CD4-positive, alpha-beta T cell (primary cell): Measurements from ENCODE around the gene KDM4B. TPM values are rescaled to one million over a fixed set of nuclear protein-coding genes. Genes with fewer than 3 reads are reported as not detected.

Experiments used
- ATAC-seq: fragments of 200-7000 bp; cut with Tn5 transposase; one replicate; pipeline ENCODE4 v1.10.0; 2022; ENCODE audit warnings: mild to moderate bottlenecking; ENCODE audit not compliant: poor library complexity
- CTCF ChIA-PET: fragments of 350-600 bp; sonication (Branson Sonifier 250); formaldehyde crosslinking; loops from one replicate; lab custom pipeline; 2021; ENCODE audit warnings: antibody characterized with exemption, inconsistent platforms; lab: Charles Lee
- POLR2A ChIA-PET: fragments of 350-600 bp; sonication (Branson Sonifier 250); formaldehyde crosslinking; loops from one replicate; lab custom pipeline; 2021; ENCODE audit warnings: antibody characterized with exemption, inconsistent platforms; lab: Charles Lee
- DNase-seq, 14 experiments: peaks; one replicate each; pipeline ENCODE4 v3.0.0-alpha.2; 2013 to 2020; ENCODE audit warnings: mixed read lengths in 2 of 14
- H3K27ac ChIP-seq, 2 donors: one replicate each; pipeline versions ENCODE4 v1.5.1 to v1.7.0; 2013; ENCODE audit warnings: low read length in 2 of 2, low read depth in 1 of 2, mild to moderate bottlenecking in 1 of 2
- H3K27me3 ChIP-seq, 2 experiments: 1 replicate in 1 of 2; 2 replicates in 1 of 2; pipeline versions ENCODE4 v1.6.1 to v1.7.0; 2013; ENCODE audit warnings: low read length in 2 of 2, control low read depth in 1 of 2, mild to moderate bottlenecking in 1 of 2, moderate library complexity in 1 of 2; ENCODE audit not compliant: insufficient read depth in 2 of 2, control insufficient read depth in 1 of 2
- H3K36me3 ChIP-seq: one replicate; pipeline ENCODE4 v1.6.1; 2013; ENCODE audit warnings: low read length, control low read depth; ENCODE audit not compliant: insufficient read depth
- H3K4me1 ChIP-seq: one replicate; pipeline ENCODE4 v1.6.1; 2013; ENCODE audit warnings: low read length, control low read depth; ENCODE audit not compliant: insufficient read depth
- H3K4me3 ChIP-seq: one replicate; pipeline ENCODE4 v1.5.1; 2013; ENCODE audit warnings: mild to moderate bottlenecking, low read length, moderate library complexity
- H3K9me3 ChIP-seq, 2 experiments: 1 replicate in 1 of 2; 2 replicates in 1 of 2; pipeline versions ENCODE4 v1.6.1 to v1.7.0; 2013; ENCODE audit warnings: low read length in 2 of 2, mild to moderate bottlenecking in 2 of 2, control low read depth in 1 of 2, moderate library complexity in 1 of 2; ENCODE audit not compliant: control insufficient read depth in 1 of 2, insufficient read depth in 1 of 2
- H3K27ac Mint-ChIP-seq: one replicate; pipeline ENCODE4 v1.8.0; 2020; ENCODE audit warnings: mixed read lengths
- H3K27me3 Mint-ChIP-seq: one replicate; pipeline ENCODE4 v1.8.0; 2021; ENCODE audit warnings: mixed read lengths
- H3K36me3 Mint-ChIP-seq: one replicate; pipeline ENCODE4 v1.8.0; 2021; ENCODE audit warnings: low read depth, mixed read lengths
- H3K4me1 Mint-ChIP-seq: one replicate; pipeline ENCODE4 v1.8.0; 2021; ENCODE audit warnings: low read depth, mixed read lengths
- H3K4me3 Mint-ChIP-seq: one replicate; pipeline ENCODE4 v1.8.0; 2020; ENCODE audit warnings: mild to moderate bottlenecking, mixed read lengths
- H3K9me3 Mint-ChIP-seq: one replicate; pipeline ENCODE4 v1.8.0; 2020; ENCODE audit warnings: mixed read lengths
- CTCF ChIP-seq: fragments of 200-600 bp; IDR thresholded peaks from one replicate; pipeline ENCODE4 v1.8.0; 2022; ENCODE audit warnings: antibody characterized with exemption, mild to moderate bottlenecking
- intact Hi-C, 2 experiments: fragments of 100-400 bp; cut with DNase I in 1 of 2; cut with micrococcal nuclease in 1 of 2; formaldehyde crosslinking; loops; one replicate each; pipeline versions ENCODE4 v1.15.1 to v1.9.0; 2023 to 2025; cut with DNase I, micrococcal nuclease
- total RNA-seq, 174 experiments: library from RNA in 2 of 174; stranded (reverse) in 2 of 174; gene quantifications; one replicate each; pipeline ENCODE4 v1.2.3 and lab custom pipeline; 2021 to 2026

The KDM4B gene
- total RNA-seq, 2 experiments from 2014 or later, result 41.8 to 42.5 TPM

- ChIA-PET POLR2A (no interaction called here), CTCF (no interaction called here)
- Mint-ChIP-seq H3K36me3 (peaks cover 4% of the 10 kb centered on the region), H3K4me1 (no peaks in the 10 kb centered on the region), H3K27ac (no peak overlapping the region), H3K4me3 (no peak overlapping the region), H3K27me3 (no peaks in the 10 kb centered on the region), H3K9me3 (no peaks in the 10 kb centered on the region)
- intact Hi-C loops, result no loop called here
- DNase-seq, result no peak
- no peaks in the 10 kb centered on the region for H3K4me1 ChIP-seq
- H3K27me3 ChIP-seq, result no peaks in the 10 kb centered on the region
- H3K4me3 ChIP-seq, result no peak overlapping the region
- no peak for TF ChIP-seq CTCF
- H3K27ac ChIP-seq, result no peak overlapping the region
- H3K9me3 ChIP-seq, result no peaks in the 10 kb centered on the region
- no peak for ATAC-seq
- H3K36me3 ChIP-seq, result peaks cover 25% of the 10 kb centered on the region
Observed at GRCh38 chr19:5013761-5014160, 44.8 kb downstream of the KDM4B start.

- no peaks in the 10 kb centered on the region for H3K4me1 Mint-ChIP-seq
- Histone ChIP-seq H3K4me3 (no peak overlapping the region), H3K4me1 (no peaks in the 10 kb centered on the region), H3K27ac (no peak overlapping the region), H3K36me3 (peaks cover 26% of the 10 kb centered on the region), H3K9me3 (no peaks in the 10 kb centered on the region), H3K27me3 (no peaks in the 10 kb centered on the region)
- no peak overlapping the region for H3K27ac Mint-ChIP-seq
- peaks cover 4% of the 10 kb centered on the region for H3K36me3 Mint-ChIP-seq
- DNase-seq (no peak), ATAC-seq (no peak)
- no peak overlapping the region for H3K4me3 Mint-ChIP-seq
- ChIA-PET CTCF (no interaction called here), POLR2A (no interaction called here)
- intact Hi-C loops, result no loop called here
- TF ChIP-seq CTCF, result no peak
- no peaks in the 10 kb centered on the region for H3K9me3 Mint-ChIP-seq
- no peaks in the 10 kb centered on the region for H3K27me3 Mint-ChIP-seq
Observed at GRCh38 chr19:5014941-5015340, 46.0 kb downstream of the KDM4B start.

- intact Hi-C loops, result no loop called here
- no peak overlapping the region for H3K4me3 Mint-ChIP-seq
- no peak for TF ChIP-seq CTCF
- DNase-seq, result no peak
- no peaks in the 10 kb centered on the region for H3K27me3 Mint-ChIP-seq
- Histone ChIP-seq H3K36me3 (peaks cover 31% of the 10 kb centered on the region), H3K4me1 (no peaks in the 10 kb centered on the region), H3K4me3 (no peak overlapping the region), H3K27ac (no peak overlapping the region), H3K27me3 (no peaks in the 10 kb centered on the region), H3K9me3 (no peaks in the 10 kb centered on the region)
- no peaks in the 10 kb centered on the region for H3K4me1 Mint-ChIP-seq
- no peak for ATAC-seq
- ChIA-PET CTCF (no interaction called here), POLR2A (interaction anchor here (0.6 kb wide), 1 partner anchor 10 kb away, joined by 3 read pairs; no protein-coding TSS in a partner anchor)
- no peak overlapping the region for H3K27ac Mint-ChIP-seq
- H3K36me3 Mint-ChIP-seq, result no peaks in the 10 kb centered on the region
- H3K9me3 Mint-ChIP-seq, result no peaks in the 10 kb centered on the region
Observed at GRCh38 chr19:5016268-5016667, 47.4 kb downstream of the KDM4B start.
